HepG2 (cell line): ENCODE measurements around the gene SMPD3. TPM values are rescaled to one million over a fixed set of nuclear protein-coding genes. Genes with fewer than 3 reads are reported as not detected.

ENCODE experiments used
- ATAC-seq: fragments of 200-7000 bp; cut with Tn5 transposase; 3 replicates; pipeline ENCODE4 v1.9.1; 2020; ENCODE audit warnings: mild to moderate bottlenecking, moderate library complexity
- BruUV-seq: library from RNA; stranded (reverse); fragments of 400-500 nt; replicated peaks from 2 replicates; lab custom pipeline; 2021; lab: Mats Ljungman, UMichigan
- CTCF ChIA-PET: fragments of 300-600 bp; formaldehyde crosslinking; extraction: SDS; loops from one replicate; lab custom pipeline; 2021; ENCODE audit warnings: low total read pairs, inconsistent platforms, low intra/inter-chr PET ratio; lab: Yijun Ruan, JAX
- POLR2A ChIA-PET: fragments of 350-600 bp; sonication (Branson Sonifier 250); formaldehyde crosslinking; loops from one replicate; lab custom pipeline; 2020; ENCODE audit warnings: antibody characterized with exemption, inconsistent platforms; lab: Yijun Ruan, JAX
- DNase-seq: peaks from one replicate; pipeline ENCODE4 v3.0.0-alpha.2; 2015; ENCODE audit warnings: low spot score
- FAIRE-seq: peaks from 3 replicates; lab custom pipeline; 2011; peaks lifted over from hg19 to GRCh38; lab: Jason Lieb, UNC
- H2AFZ ChIP-seq: one replicate; pipeline ENCODE4 v1.6.1; 2011; ENCODE audit warnings: low read length, inconsistent platforms
- H3K27ac ChIP-seq: fragments of 300-600 bp; 3 replicates; pipeline ENCODE4 v1.8.0; 2011; ENCODE audit warnings: mixed run types, mild to moderate bottlenecking, mixed read lengths, low read length, inconsistent platforms; ENCODE audit not compliant: insufficient read depth; ENCODE audit errors: extremely low read length
- H3K27me3 ChIP-seq, 2 experiments: fragments of 200-600 bp in 1 of 2; 2 replicates in 1 of 2; 3 replicates in 1 of 2; pipeline versions ENCODE4 v1.6.0 to v1.8.0; 2011; ENCODE audit warnings: low read length in 2 of 2, mild to moderate bottlenecking in 2 of 2, moderate library complexity in 2 of 2, inconsistent platforms in 1 of 2; ENCODE audit not compliant: insufficient read depth in 2 of 2, control insufficient read depth in 1 of 2
- H3K36me3 ChIP-seq, 2 experiments: fragments of 200-600 bp in 1 of 2; replicated peaks in 1 of 2; 2 replicates in 1 of 2; 3 replicates in 1 of 2; pipeline versions ENCODE4 v1.5.1 to v1.8.0; 2011; ENCODE audit warnings: low read length in 2 of 2, inconsistent platforms in 1 of 2; ENCODE audit not compliant: insufficient read depth in 2 of 2, control insufficient read depth in 1 of 2
- H3K4me1 ChIP-seq: 2 replicates; pipeline ENCODE4 v1.5.1; 2012; ENCODE audit warnings: low read length, inconsistent platforms; ENCODE audit not compliant: insufficient read depth
- H3K4me2 ChIP-seq: 2 replicates; pipeline ENCODE4 v1.6.0; 2011; ENCODE audit warnings: low read depth, low read length, inconsistent platforms
- H3K4me3 ChIP-seq, 3 experiments: fragments of 200-600 bp in 1 of 3; sonication (generic), shearing (Covaris generic) in 1 of 3; replicated peaks in 1 of 3; 2 replicates each; pipeline ENCODE4 v1.5.1; 2011 to 2016; ENCODE audit warnings: low read length in 3 of 3, inconsistent platforms in 2 of 3, low read depth in 2 of 3, mild to moderate bottlenecking in 2 of 3, control low read depth in 1 of 3, mixed read lengths in 1 of 3; ENCODE audit not compliant: insufficient read depth in 1 of 3
- H3K79me2 ChIP-seq: one replicate; pipeline ENCODE4 v1.6.1; 2011; ENCODE audit warnings: low read length, inconsistent platforms; ENCODE audit not compliant: insufficient read depth
- H3K9ac ChIP-seq: 2 replicates; pipeline ENCODE4 v1.6.0; 2011; ENCODE audit warnings: mild to moderate bottlenecking, low read depth, low read length, inconsistent platforms; ENCODE audit not compliant: insufficient read depth
- H3K9me3 ChIP-seq: 2 replicates; pipeline ENCODE4 v1.5.1; 2012; ENCODE audit warnings: mild to moderate bottlenecking, low read length
- H4K20me1 ChIP-seq: 2 replicates; pipeline ENCODE4 v1.6.0; 2011; ENCODE audit warnings: inconsistent platforms, mild to moderate bottlenecking, low read length, moderate library complexity; ENCODE audit not compliant: insufficient read depth
- DNMT1 ChIP-seq: sonication (generic); formaldehyde crosslinking; IDR thresholded peaks from 2 replicates; pipeline ENCODE4 v1.5.1; 2020; ENCODE audit warnings: mild to moderate bottlenecking, missing genetic modification reagents
- PITX1 ChIP-seq: sonication (generic); formaldehyde crosslinking; IDR thresholded peaks from 2 replicates; pipeline ENCODE4 v1.5.1; 2020; ENCODE audit warnings: mild to moderate bottlenecking, missing genetic modification reagents
- RNF219 ChIP-seq: sonication (generic); formaldehyde crosslinking; IDR thresholded peaks from 2 replicates; pipeline ENCODE4 v1.5.0; 2020; ENCODE audit warnings: mild to moderate bottlenecking, missing genetic modification reagents
- ZFP36 ChIP-seq: fragments of 150-350 bp; IDR thresholded peaks from 2 replicates; pipeline ENCODE4 v1.6.1; 2018; ENCODE audit warnings: borderline replicate concordance, low read length, low read depth; ENCODE audit not compliant: partially characterized antibody
- ZIK1 ChIP-seq: sonication (generic); formaldehyde crosslinking; IDR thresholded peaks from 2 replicates; pipeline ENCODE4 v1.5.0; 2020; ENCODE audit warnings: mild to moderate bottlenecking, low read depth, missing genetic modification reagents, borderline replicate concordance
- ZNF138 ChIP-seq: sonication (generic); formaldehyde crosslinking; IDR thresholded peaks from 2 replicates; pipeline ENCODE4 v1.5.0; 2020; ENCODE audit warnings: mild to moderate bottlenecking, low read depth, missing genetic modification reagents
- WGBS: methylation state at CpG from one replicate; pipeline ENCODE4 v1.1.6; 2017; ENCODE audit warnings: low lambda C conversion rate; 5-methylcytosine and 5-hydroxymethylcytosine counted together
- in situ Hi-C: cut with HindIII; loops from 2 replicates; pipeline ENCODE4 v1.10.0; 2017; ENCODE audit warnings: low pct_unique_long_range_greater_than_20kb; ENCODE audit not compliant: extremely low pct_ligation_motif_present
- intact Hi-C: fragments of 100-400 bp; cut with micrococcal nuclease; formaldehyde crosslinking; loops from one replicate; pipeline ENCODE4 v1.10.0; 2022; ENCODE audit not compliant: unreplicated experiment
- polyA plus RNA-seq, 8 experiments: library from polyadenylated mRNA; depleted of rRNA in 3 of 8; stranded (reverse) in 7 of 8; unstranded in 1 of 8; fragments of >200 nt; fragmentation: Illumina TruSeq in 4 of 8; extraction: Trizol in 4 of 8; gene quantifications; 2 replicates each; pipeline versions ENCODE4 v1.2.1 to v1.2.3, GENCODE V29; 2011 to 2016; ENCODE audit warnings: low read depth in 4 of 8, missing spikeins in 1 of 8, mixed read lengths in 1 of 8; ENCODE audit not compliant: insufficient read depth in 1 of 8
- total RNA-seq, 5 experiments: library from RNA; depleted of rRNA; stranded (reverse); fragments of >200 nt; fragmentation: Illumina TruSeq; extraction: Trizol; gene quantifications; 2 replicates each; pipeline ENCODE4 v1.2.3, GENCODE V29; 2016; ENCODE audit warnings: low read depth in 1 of 5

The SMPD3 gene
- total and polyA plus RNA-seq, 2 of the 13 experiments (the other 11 are each of a cell fraction or from before 2014, with no cell fraction given): 0.07 to 0.32 TPM

GRCh38 chr16:68351463-68351862, 96.8 kb downstream of the SMPD3 start:
- intact Hi-C loops: no loop called here
- 97% methylated on average over 11 of the region's 11 CpGs for WGBS
- FAIRE-seq (no peak), ATAC-seq (no peak), DNase-seq (no peak)
- ChIA-PET CTCF (no interaction called here), POLR2A (no interaction called here)
- Histone ChIP-seq H3K79me2 (no peaks in the 10 kb centered on the region), H2AFZ (no peak overlapping the region), H3K27ac (no peak overlapping the region)
- TF ChIP-seq RNF219 (CRISPR knock-in tag) (no peak), ZNF138 (CRISPR knock-in tag) (no peak), ZFP36 (no peak), DNMT1 (no peak), ZIK1 (CRISPR knock-in tag) (no peak), PITX1 (no peak)
- TF ChIP-seq, all 625 proteins: peak for 0
- Histone ChIP-seq H3K4me3 (no peak overlapping the region), H3K36me3 (peaks cover 55 to 100% of the 10 kb centered on the region in 2 experiments), H3K27me3 (no peaks in the 10 kb centered on the region), H3K9me3 (no peaks in the 10 kb centered on the region), H3K4me2 (no peak overlapping the region), H3K9ac (no peak overlapping the region), H4K20me1 (no peaks in the 10 kb centered on the region; the same call in 1 of the 2 replicates), H3K4me1 (no peaks in the 10 kb centered on the region)
- in situ Hi-C loops: no loop called here
- BruUV-seq: no TSS peak
